ENCODE data around the gene RCAN2.

- no peak for TF ChIP-seq CTCF (IDR thresholded peaks at IDR 0.05; ENCODE audit: extremely low read depth in 1 of 2, insufficient read depth in 1 of 2, low read depth in 1 of 2, low read length in 2 of 2)
- TF ChIP-seq GATA2 (IDR thresholded peaks at IDR 0.05; ENCODE audit: insufficient read depth, insufficient read length, low read depth, low read length): no peak
- no peak for TF ChIP-seq POLR2AphosphoS5 (IDR thresholded peaks at IDR 0.05; ENCODE audit: insufficient read depth, low read depth, low read length)
- TF ChIP-seq EZH2 (IDR thresholded peaks at IDR 0.05; ENCODE audit: borderline replicate concordance, low read depth, low read length, severe bottlenecking): no peak
- no peak for TF ChIP-seq FOS (IDR thresholded peaks at IDR 0.05; ENCODE audit: borderline replicate concordance, insufficient read depth, low read length)
Measured at GRCh38 chr6:46472243-46472642, 19.0 kb downstream of the RCAN2 start.
